Fibroblast of lung (primary cell): ENCODE measurements around the gene NSG2.

ENCODE experiments used
- CTCF ChIP-seq, 2 donors: IDR thresholded peaks in 1 of 2; conservative IDR thresholded peaks in 1 of 2; 1 replicate in 1 of 2; 2 replicates in 1 of 2; pipeline ENCODE4 v1.5.1; 2011 to 2012; ENCODE audit warnings: low read length in 2 of 2, control low read depth in 1 of 2, inconsistent platforms in 1 of 2, low read depth in 1 of 2, mild to moderate bottlenecking in 1 of 2
- EZH2 ChIP-seq: IDR thresholded peaks from 2 replicates; pipeline ENCODE4 v1.5.1; 2012; ENCODE audit warnings: low read length, control low read depth, mild to moderate bottlenecking; ENCODE audit errors: missing control alignments

GRCh38 chr5:174090129-174090528, 44.6 kb downstream of the NSG2 start:
- TF ChIP-seq CTCF (conservative IDR thresholded peaks at IDR 0.05 in 1 of 2, IDR thresholded peaks at IDR 0.05 in 1 of 2; ENCODE audit: low read depth in 1 of 2, low read length in 2 of 2) (no peak), EZH2 (no peak)
